Peyer's patch (tissue), 4 donors: ENCODE results near the gene STING1. TPM values are rescaled to one million over a fixed set of nuclear protein-coding genes. Genes with fewer than 3 reads are reported as not detected.
A peak's percentile ranks its signal among the peaks of the same experiment; 100 is the strongest.

Experiments used
- DNase-seq, 3 donors: peaks; one replicate each; pipeline ENCODE4 v3.0.0-alpha.2; 2017 to 2019
- H3K27ac ChIP-seq, 4 donors: fragments of 200-600 bp; sonication (generic); one replicate each; pipeline ENCODE4 v1.5.1; 2016 to 2019
- H3K27me3 ChIP-seq, 2 donors: fragments of 200-600 bp; sonication (generic); one replicate each; pipeline ENCODE4 v1.5.1; 2019
- H3K36me3 ChIP-seq, 3 donors: fragments of 200-600 bp; sonication (generic); one replicate each; pipeline ENCODE4 v1.5.1; 2016 to 2019
- H3K4me1 ChIP-seq, 4 donors: fragments of 200-600 bp; sonication (generic); one replicate each; pipeline ENCODE4 v1.5.1; 2016 to 2019
- H3K4me3 ChIP-seq, 4 donors: fragments of 200-600 bp; sonication (generic); 1 replicate in 3 of 4; 2 replicates in 1 of 4; pipeline ENCODE4 v1.5.1; 2016 to 2019; ENCODE audit warnings: mild to moderate bottlenecking in 1 of 4
- H3K9me3 ChIP-seq, 4 donors: fragments of 200-600 bp; sonication (generic); one replicate each; pipeline ENCODE4 v1.5.1; 2016 to 2019; ENCODE audit warnings: mild to moderate bottlenecking in 1 of 4
- POLR2A ChIP-seq, 2 donors: fragments of 450-650 bp; IDR thresholded peaks; one replicate each; pipeline ENCODE4 v1.5.1; 2017; ENCODE audit warnings: antibody characterized with exemption in 2 of 2, mild to moderate bottlenecking in 2 of 2, moderate library complexity in 2 of 2
- total RNA-seq, 4 donors: library from RNA; depleted of rRNA; stranded (reverse); fragments of >200 nt; gene quantifications; one replicate each; pipeline ENCODE4 v1.1.0, GENCODE V29; 2016
- TF ChIP-seq, protein P1 (sequence below), 6 experiments: fragments of 450-650 bp in 4 of 6; fragments of 200-600 bp in 2 of 6; sonication (generic) in 1 of 6; IDR thresholded peaks; one replicate each; pipeline ENCODE4 v1.5.1; 2017 to 2019; ENCODE audit warnings: antibody characterized with exemption in 6 of 6, mild to moderate bottlenecking in 3 of 6, moderate library complexity in 1 of 6

STING1 gene
- total RNA-seq, 4 donors from 2014 or later: 9.5 to 48.7 (median 18.0) TPM

DNA sequence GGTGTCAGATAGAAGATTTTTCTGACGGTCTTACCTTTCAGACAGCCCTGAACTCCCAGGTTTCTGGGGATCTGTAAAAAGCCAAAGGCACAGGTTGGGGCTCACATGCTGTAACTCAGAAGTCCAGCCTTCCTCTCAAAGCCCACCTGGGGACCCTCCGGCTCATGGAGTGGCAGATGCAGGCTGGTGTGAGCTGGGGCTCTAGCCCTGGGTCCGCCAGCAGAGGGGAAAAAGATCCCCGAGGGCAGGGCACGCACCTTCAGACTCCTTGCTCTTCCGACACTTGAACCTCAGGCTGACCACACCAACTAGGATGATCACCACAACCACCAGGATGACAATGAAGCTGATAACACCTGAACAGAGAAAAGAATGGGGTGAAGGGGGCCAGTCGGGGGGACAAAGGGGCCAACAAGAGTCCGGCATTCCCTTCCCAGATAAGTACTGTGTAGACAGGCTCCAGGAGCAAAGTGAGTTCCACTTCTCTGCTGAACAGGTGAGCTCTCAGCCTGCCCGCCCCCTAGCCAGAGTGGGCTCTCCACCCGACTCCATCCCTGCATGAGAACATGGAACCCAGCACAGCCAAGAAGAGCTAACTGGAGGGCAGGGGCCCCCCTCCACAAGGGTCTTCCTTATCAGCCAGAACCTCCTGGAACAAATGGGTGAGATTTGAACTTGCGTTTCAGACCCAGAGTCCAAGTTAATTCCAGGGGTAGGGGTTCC is 27.8 kb downstream of the STING1 start:
- H3K4me1 ChIP-seq: peaks cover 0 to 14% (median 8%) of the 10 kb centered on the region in 4 donors
- no peaks in the 10 kb centered on the region for H3K9me3 ChIP-seq
- no peak for TF ChIP-seq POLR2A (IDR thresholded peaks at IDR 0.05)
- TF ChIP-seq, protein P1, sequence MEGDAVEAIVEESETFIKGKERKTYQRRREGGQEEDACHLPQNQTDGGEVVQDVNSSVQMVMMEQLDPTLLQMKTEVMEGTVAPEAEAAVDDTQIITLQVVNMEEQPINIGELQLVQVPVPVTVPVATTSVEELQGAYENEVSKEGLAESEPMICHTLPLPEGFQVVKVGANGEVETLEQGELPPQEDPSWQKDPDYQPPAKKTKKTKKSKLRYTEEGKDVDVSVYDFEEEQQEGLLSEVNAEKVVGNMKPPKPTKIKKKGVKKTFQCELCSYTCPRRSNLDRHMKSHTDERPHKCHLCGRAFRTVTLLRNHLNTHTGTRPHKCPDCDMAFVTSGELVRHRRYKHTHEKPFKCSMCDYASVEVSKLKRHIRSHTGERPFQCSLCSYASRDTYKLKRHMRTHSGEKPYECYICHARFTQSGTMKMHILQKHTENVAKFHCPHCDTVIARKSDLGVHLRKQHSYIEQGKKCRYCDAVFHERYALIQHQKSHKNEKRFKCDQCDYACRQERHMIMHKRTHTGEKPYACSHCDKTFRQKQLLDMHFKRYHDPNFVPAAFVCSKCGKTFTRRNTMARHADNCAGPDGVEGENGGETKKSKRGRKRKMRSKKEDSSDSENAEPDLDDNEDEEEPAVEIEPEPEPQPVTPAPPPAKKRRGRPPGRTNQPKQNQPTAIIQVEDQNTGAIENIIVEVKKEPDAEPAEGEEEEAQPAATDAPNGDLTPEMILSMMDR (IDR thresholded peaks at IDR 0.05): no peak
- no peak overlapping the region for H3K27ac ChIP-seq
- H3K36me3 ChIP-seq: no peaks in the 10 kb centered on the region
- no peaks in the 10 kb centered on the region for H3K27me3 ChIP-seq
- H3K4me3 ChIP-seq: no peak overlapping the region
- no peak for DNase-seq

DNA sequence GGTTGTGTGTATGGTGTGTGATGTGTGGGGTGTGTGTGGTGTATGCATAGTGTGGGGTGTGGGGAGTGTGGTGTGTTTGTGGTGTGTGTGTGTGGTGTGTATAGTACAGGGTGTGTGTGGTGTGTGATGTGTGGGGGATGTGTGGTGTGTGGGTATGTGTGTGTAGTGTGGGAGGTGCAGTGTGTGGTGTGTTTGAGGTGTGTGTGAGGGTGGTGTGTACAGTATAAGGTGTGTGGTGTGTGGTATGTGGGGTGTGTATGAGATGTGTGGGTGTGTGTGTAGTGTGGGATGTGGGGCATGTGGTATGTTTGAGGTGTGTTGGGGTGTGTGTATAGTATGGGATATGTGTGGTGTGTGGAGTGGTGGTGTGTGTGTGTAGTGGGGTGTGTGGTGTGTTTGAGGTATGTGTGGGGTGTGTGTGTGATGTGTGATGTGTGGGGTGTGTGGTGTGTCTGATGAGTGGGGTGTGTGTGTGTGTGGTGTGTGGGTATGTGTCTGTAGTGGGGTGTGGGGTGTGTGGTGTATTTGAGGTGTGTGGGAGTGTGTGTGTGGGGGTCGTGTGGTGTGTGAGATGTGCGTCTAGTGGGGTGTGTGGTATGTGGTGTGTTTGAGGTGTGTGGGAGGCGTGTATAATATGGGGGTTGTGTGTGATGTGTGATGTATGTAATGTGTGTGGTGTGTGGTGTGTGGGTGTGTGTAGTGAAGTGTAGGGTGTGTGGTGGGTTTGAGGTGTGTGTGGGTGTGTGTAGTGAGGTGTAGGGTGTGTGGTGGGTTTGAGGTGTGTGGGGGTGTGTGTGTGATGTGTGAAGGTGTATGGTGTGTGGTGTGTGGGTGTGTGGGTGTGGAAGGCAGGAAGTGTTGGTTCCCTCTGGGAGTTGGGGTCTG is 28.6 kb downstream of the STING1 start:
- TF ChIP-seq, protein P1 (IDR thresholded peaks at IDR 0.05): no peak
- TF ChIP-seq POLR2A (IDR thresholded peaks at IDR 0.05): no peak
- no peak for DNase-seq
- Histone ChIP-seq H3K36me3 (no peaks in the 10 kb centered on the region), H3K4me3 (no peak overlapping the region), H3K9me3 (no peaks in the 10 kb centered on the region), H3K4me1 (peaks cover 0 to 6% (median 3%) of the 10 kb centered on the region in 4 donors), H3K27me3 (no peaks in the 10 kb centered on the region), H3K27ac (no peak overlapping the region)

DNA sequence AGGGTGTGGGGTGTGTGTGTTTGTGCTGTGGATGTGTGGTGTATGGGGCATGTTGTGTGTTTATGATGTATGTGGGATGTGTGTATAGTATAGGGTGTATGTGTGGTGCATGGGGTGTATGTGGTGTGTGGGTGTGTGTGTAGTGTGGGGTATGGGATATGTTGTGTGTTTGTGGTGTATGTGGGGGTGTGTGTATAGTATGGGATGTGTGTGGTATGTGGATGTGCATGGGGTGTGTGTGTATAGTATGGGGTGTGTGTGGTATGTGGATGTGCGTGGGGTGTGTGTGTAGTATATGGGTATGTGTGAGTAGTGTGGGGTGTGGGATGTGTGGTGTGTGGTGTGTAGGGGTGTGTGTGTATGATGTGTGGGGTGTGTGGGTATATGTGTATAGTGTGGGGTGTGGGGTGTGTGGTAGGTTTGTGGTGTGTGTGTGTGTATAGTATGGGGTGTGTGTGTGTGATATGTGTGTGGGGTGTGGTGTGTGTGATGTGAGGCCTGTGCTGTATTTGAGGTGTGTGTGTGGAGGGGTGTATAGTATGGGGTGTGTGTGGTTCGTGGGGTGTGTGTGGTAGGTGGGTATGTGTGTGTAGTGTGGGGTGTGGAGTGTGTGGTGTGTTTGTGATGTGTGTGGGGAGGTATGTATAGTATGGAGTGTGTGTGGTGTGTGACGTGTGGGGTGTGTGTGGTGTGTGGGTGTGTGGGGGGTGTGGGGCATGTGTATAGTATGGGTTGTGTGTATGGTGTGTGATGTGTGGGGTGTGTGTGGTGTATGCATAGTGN is 30.5 kb downstream of the STING1 start:
- Histone ChIP-seq H3K9me3 (no peaks in the 10 kb centered on the region), H3K27ac (no peak overlapping the region), H3K36me3 (no peaks in the 10 kb centered on the region), H3K4me3 (no peak overlapping the region), H3K4me1 (no peaks in the 10 kb centered on the region), H3K27me3 (no peaks in the 10 kb centered on the region)
- peak in 1 of 3 donors; percentile 28 for DNase-seq
- no peak for TF ChIP-seq POLR2A (IDR thresholded peaks at IDR 0.05)
- TF ChIP-seq, protein P1 (IDR thresholded peaks at IDR 0.05): no peak

DNA sequence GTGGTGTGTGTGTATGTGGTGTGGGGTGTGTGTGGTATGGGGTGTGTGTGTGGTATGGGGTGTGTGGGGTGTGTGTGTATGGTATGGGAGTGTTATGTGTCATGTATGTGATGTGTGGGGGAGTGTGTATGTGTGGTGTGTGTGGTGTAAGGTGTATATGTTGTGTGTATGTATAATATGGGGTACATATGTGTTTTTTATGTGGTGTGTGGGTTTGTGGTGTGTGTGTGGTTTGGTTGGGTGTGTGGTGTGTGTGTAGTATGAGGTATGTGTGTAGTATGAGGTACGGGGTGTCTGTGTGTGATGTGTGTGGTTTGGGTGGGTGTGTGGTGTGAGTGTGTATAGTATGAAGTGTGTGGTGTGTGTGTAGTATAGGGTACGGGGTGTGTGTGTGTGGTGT is 31.4 kb downstream of the STING1 start:
- Histone ChIP-seq H3K27me3 (no peaks in the 10 kb centered on the region), H3K9me3 (no peaks in the 10 kb centered on the region), H3K36me3 (no peaks in the 10 kb centered on the region), H3K4me1 (no peaks in the 10 kb centered on the region), H3K4me3 (no peak overlapping the region), H3K27ac (no peak overlapping the region)
- no peak for DNase-seq
- no peak for TF ChIP-seq POLR2A (IDR thresholded peaks at IDR 0.05)
- TF ChIP-seq, protein P1 (IDR thresholded peaks at IDR 0.05): no peak

DNA sequence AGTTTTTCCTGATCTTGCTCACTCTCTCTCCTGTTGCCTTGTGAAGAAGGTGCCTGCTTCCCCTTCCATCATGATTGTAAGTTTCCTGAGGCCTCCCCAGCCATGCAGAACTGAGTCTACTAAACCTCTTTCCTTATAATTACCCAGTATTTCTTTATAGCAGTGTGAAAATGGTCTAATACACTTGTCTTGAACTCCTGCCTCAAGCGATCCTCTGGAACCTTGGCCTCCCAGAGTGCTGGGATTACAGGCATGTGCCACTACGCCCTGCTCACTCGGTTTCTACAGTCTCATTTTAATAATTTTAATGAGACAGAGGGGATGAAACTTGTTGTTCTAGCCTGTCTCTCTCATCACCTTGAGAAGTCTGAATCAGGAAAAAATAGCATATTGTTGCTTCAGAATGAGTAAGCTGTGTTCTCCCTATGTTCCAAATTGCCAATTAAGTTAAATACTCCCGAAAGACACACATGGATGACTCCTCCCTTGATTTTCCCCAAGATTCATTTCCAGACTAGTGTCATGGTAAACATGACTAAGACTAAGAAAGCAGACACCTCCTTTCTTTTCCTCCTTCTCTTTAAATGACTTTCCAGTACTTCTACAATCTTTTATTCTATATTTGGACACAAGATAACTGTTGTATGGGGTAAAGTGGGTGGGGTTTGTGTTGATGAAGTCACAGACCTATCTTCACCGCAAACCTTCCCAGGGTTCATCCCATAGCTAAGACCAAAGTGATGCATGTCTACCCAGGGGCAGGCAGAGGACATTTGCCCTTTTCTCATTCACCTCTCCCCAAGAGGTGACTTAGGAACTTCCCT is 35.4 kb downstream of the STING1 start:
- DNase-seq: peak in 1 of 3 donors; percentile 9
- no peak for TF ChIP-seq POLR2A (IDR thresholded peaks at IDR 0.05)
- TF ChIP-seq, protein P1 (IDR thresholded peaks at IDR 0.05): no peak
- Histone ChIP-seq H3K9me3 (no peaks in the 10 kb centered on the region), H3K4me1 (no peaks in the 10 kb centered on the region), H3K4me3 (no peak overlapping the region), H3K27ac (no peak overlapping the region), H3K36me3 (no peaks in the 10 kb centered on the region), H3K27me3 (no peaks in the 10 kb centered on the region)
